ENCODE results near the gene SEC14L5.

The SEC14L5 gene

DNA sequence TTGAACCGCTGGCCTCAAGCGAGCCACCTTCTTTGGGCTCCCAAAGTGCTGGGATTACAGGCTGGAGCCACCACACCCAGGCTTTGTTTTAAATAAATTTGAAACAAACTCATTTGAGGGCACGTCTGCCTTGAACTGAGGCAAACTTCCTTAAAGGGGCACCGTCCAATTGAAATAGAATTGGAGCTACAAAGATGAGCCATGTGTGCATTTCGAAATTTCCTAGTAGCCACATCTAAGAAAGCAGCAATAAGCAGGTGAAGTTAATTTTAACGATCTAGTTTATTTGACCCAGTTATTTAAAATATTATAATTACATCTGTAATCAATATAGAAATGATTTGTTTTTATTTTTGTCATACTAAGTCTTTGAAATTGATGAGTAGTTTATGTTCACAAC, 108.4 kb downstream of the SEC14L5 start:
- DNase-seq (ENCODE audit: low read depth, low spot score): no peak
